Measurements from ENCODE around the gene RFC5.
"Not testable (repeated sequence)": the region's sequence is repeated elsewhere in the genome, so short reads cannot be mapped to it uniquely, and the experiment has no call there.

RFC5 gene

GRCh38 chr12:118063576-118064391 lies 47.3 kb downstream of the RFC5 start:
- no peak for FAIRE-seq
- DNase-seq (ENCODE audit: insufficient read length, low spot score), result no peak
- no peak for TF ChIP-seq CTCF (IDR thresholded peaks at IDR 0.05; ENCODE audit: insufficient read depth, missing control alignments)

- DNase-seq (ENCODE audit: insufficient read length, low spot score) (no peak), FAIRE-seq (no peak)
- TF ChIP-seq CTCF (IDR thresholded peaks at IDR 0.05; ENCODE audit: insufficient read depth, missing control alignments), result no peak
Measured at GRCh38 chr12:118064608-118065007, 48.1 kb downstream of the RFC5 start.

DNA sequence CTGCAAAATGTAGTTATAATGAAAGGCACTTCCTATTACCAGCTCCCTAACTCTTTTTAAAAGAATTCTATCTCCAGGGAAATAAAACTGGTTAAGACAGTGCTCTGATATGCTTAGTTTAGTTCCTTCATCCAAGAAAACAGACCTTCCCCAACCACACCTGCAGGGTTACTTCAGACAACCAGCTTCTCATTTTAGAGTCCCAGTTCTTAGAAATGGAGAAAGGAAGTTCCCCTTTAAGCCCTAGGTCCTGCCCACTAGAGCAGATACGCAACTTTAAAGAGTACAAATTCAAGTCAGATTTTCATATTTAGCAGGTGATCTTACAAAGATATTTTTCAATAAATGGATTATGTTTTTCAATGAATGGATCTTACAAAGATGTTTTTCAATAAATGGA lies 48.9 kb downstream of the RFC5 start:
- no peak for TF ChIP-seq CTCF (IDR thresholded peaks at IDR 0.05; ENCODE audit: insufficient read depth, missing control alignments)
- no peak for FAIRE-seq

GRCh38 chr12:118068445-118068844 lies 51.9 kb downstream of the RFC5 start:
- DNase-seq (ENCODE audit: insufficient read length, low spot score) (no peak), FAIRE-seq (no peak)
- TF ChIP-seq CTCF (IDR thresholded peaks at IDR 0.05; ENCODE audit: insufficient read depth, missing control alignments), result no peak

More for the DNA sequence above, 48.9 kb downstream of the RFC5 start:
- DNase-seq (ENCODE audit: insufficient read length, low spot score), result no peak

- no peak for FAIRE-seq
- TF ChIP-seq CTCF (IDR thresholded peaks at IDR 0.05; ENCODE audit: insufficient read depth, missing control alignments), result no peak
- DNase-seq (ENCODE audit: insufficient read length, low spot score), result no peak
Measured at GRCh38 chr12:118070650-118071049, 54.1 kb downstream of the RFC5 start.

DNA sequence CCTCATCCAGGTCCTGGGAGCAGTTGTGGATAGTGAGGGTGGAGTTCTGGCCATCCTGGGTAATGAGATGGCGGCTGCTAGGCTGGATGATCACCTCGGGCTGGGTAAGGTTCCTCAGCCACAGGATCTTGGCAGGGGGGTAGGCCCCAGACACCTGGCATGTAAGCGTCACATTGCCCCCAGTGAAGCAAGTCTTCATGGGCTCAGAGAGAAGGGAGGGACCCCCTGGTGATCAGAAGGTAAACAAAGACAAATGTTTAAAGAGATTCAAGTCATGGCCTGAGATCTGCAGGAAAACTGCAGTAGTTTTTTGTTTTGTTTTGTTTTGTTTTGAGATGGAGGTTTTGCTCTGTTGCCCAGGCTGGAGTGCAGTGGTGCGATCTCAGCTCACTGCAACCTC lies 57.3 kb downstream of the RFC5 start:
- no peak for DNase-seq (ENCODE audit: insufficient read length, low spot score)
- FAIRE-seq, result no peak

DNA sequence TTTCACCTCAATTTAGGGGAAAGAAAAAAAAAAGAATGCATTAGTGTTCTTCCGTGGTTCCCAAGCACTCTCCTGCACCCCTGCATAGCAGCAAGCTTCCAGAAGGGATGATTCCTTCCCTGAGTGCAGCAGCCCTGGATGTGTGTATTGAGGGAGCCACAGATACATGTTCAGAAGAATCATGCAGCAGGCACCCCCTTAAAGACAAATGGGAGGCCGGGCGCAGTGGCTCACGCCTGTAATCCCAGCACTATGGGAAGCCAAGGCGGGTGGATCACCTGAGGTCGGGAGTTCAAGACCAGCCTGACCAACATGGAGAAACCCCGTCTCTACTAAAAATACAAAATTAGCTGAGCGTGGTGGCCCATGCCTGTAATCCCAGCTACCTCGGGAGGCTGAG lies 65.0 kb downstream of the RFC5 start:
- FAIRE-seq; DNase-seq (ENCODE audit: insufficient read length, low spot score): not testable (repeated sequence)

More for the DNA sequence above, 57.3 kb downstream of the RFC5 start:
- no peak for TF ChIP-seq CTCF (IDR thresholded peaks at IDR 0.05; ENCODE audit: insufficient read depth, missing control alignments)

Measured in D721Med (cell line).